Coronary artery (tissue), 2 donors: Measurements from ENCODE around the gene UBE2Q1.

Experiments used
- DNase-seq: peaks from one replicate; pipeline ENCODE4 v3.0.0-alpha.2; 2017; ENCODE audit warnings: low spot score
- H3K27ac ChIP-seq, 2 donors: fragments of 200-600 bp; sonication (generic); one replicate each; pipeline ENCODE4 v1.5.1; 2016 to 2019
- H3K4me3 ChIP-seq: fragments of 200-600 bp; sonication (generic); 2 replicates; pipeline ENCODE4 v1.5.1; 2016; ENCODE audit warnings: mild to moderate bottlenecking, moderate library complexity
- TF ChIP-seq, protein P1 (sequence below): fragments of 200-600 bp; sonication (generic); IDR thresholded peaks from one replicate; pipeline ENCODE4 v1.5.1; 2019; ENCODE audit warnings: antibody characterized with exemption

The UBE2Q1 gene

GRCh38 chr1:154559466-154560044 is 1.1 kb upstream of the UBE2Q1 start:
- Histone ChIP-seq H3K4me3 (peak overlapping the region; percentile 98), H3K27ac (peak overlapping the region; percentile 86 to 95)
- peak; percentile 90 for DNase-seq
- TF ChIP-seq, protein P1, sequence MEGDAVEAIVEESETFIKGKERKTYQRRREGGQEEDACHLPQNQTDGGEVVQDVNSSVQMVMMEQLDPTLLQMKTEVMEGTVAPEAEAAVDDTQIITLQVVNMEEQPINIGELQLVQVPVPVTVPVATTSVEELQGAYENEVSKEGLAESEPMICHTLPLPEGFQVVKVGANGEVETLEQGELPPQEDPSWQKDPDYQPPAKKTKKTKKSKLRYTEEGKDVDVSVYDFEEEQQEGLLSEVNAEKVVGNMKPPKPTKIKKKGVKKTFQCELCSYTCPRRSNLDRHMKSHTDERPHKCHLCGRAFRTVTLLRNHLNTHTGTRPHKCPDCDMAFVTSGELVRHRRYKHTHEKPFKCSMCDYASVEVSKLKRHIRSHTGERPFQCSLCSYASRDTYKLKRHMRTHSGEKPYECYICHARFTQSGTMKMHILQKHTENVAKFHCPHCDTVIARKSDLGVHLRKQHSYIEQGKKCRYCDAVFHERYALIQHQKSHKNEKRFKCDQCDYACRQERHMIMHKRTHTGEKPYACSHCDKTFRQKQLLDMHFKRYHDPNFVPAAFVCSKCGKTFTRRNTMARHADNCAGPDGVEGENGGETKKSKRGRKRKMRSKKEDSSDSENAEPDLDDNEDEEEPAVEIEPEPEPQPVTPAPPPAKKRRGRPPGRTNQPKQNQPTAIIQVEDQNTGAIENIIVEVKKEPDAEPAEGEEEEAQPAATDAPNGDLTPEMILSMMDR, result peak; percentile 63

DNA sequence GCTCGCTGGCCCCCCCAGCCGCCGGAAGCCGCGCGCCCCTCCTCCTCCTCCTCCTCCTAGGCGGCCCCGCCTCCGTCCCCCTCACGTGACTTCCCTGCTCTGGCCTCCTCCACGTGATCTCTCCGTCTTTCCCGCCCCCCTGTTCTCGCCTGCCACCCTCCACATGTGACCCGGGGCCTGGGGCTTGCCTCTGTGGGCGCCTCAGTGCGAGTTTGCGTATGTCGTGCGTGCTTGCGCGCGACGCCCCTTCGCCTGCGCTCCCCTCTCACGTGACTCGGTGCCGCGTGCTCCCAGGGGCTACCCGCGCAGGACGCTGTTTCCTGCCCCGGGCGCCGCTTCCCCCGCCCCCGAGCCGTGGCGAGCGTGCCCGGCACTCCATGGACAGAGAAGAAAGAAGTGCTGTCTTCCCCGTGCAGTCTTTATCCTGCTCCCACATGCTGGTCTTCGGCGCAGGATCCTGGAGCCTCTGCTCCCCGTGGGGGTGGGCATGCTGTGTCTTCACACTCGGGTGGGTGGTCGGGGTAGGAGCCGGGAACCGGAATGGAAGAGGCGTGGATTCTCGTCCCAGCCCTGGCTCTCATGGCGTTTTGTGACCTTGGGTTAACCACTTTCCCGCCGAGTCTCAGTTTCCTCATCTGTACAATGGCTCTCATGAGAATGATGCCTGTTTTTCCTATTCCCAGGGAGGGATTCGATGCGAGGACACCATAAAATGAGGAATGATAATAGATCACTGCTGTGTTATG is 431 bp upstream of the UBE2Q1 start:
- TF ChIP-seq, protein P1, result no peak
- H3K4me3 ChIP-seq, result peak overlapping the region; percentile 98
- H3K27ac ChIP-seq, result peak overlapping the region; percentile 86 to 95
- DNase-seq, result peak; percentile 100

- TF ChIP-seq, protein P1, result no peak
- peak overlapping the region; percentile 98 for H3K4me3 ChIP-seq
- peak overlapping the region; percentile 86 to 95 for H3K27ac ChIP-seq
- DNase-seq, result no peak
Measured at GRCh38 chr1:154557248-154557938, 1.1 kb downstream of the UBE2Q1 start.

- Histone ChIP-seq H3K27ac (peak overlapping the region in 1 of 2 donors; percentile 95), H3K4me3 (peak overlapping the region; percentile 98)
- TF ChIP-seq, protein P1, result no peak
- no peak for DNase-seq
Measured at GRCh38 chr1:154556422-154556821, 2.0 kb downstream of the UBE2Q1 start.

GRCh38 chr1:154553056-154554030 is 5.1 kb downstream of the UBE2Q1 start:
- H3K27ac ChIP-seq, result no peak overlapping the region
- TF ChIP-seq, protein P1, result no peak

DNA sequence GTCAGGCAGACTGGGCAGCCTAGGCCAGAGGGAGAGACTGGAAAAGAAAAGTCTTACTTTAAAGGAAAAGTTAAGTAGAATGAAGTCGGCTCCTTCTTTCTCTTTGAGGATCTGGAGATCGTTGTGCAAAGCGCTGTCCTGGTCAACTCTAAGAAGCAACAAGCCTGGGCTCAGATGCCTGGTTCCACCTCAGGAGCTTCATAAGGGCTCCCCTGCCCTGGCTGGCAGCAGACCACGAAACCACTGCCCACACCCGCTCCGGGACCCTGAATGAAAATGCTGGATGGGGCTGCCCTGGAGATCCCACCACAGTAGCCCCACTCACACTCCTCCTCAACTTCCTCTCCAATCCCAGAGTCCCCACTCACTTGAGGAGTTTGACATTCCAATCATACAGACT is 6.4 kb downstream of the UBE2Q1 start:
- H3K27ac ChIP-seq, result no peak overlapping the region
- no peak overlapping the region for H3K4me3 ChIP-seq
- TF ChIP-seq, protein P1, result no peak
- no peak for DNase-seq

More at GRCh38 chr1:154553056-154554030, 5.1 kb downstream of the UBE2Q1 start:
- H3K4me3 ChIP-seq, result no peak overlapping the region
- no peak for DNase-seq
